Measurements from ENCODE around the gene RAB11FIP3. TPM values are rescaled to one million over a fixed set of nuclear protein-coding genes. Genes with fewer than 3 reads are reported as not detected.
A peak's percentile ranks its signal among the peaks of the same experiment; 100 is the strongest.

RAB11FIP3 gene
- total and polyA plus RNA-seq, 2 of the 13 experiments (the other 11 are each of a cell fraction or from before 2014, with no cell fraction given) = 34.3 to 57.6 TPM

DNA sequence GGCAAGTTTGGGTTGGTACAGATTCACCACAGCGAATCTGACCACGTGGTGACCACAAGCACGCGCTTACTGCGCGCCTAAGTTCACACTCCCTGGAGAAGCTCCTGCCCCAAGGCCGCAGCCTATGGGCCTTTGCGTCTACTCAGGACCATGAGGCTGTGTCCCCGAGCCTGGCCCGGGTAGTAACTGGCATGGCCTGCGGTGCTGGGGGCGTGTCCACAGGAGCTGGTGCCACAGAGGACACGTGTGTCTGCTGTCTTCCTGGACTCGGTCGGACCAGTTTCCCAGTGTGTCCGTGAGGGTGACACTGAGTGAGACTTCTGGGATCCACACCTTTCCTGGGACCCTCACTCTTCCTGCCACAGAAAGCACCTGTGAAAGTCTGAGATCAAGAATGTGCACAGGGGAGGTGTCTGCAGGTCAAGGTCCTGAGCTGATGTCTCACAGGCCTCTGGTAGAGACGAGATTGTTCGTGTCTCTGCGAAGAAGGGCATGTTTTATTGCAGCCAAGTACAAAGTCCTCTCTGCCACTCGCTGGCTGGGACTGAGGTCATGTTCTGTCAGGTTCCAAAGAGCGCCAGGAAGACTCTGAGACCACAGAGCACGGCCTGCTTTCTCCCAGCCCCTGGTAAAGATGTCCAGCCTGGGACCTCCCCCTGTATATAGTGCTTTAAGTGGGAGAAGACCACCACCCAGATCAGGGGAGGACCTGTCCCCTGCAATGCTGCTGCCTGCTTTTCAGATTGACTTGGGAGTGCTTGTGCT is 76.9 kb downstream of the RAB11FIP3 start (continued):
- TF ChIP-seq, protein P1, sequence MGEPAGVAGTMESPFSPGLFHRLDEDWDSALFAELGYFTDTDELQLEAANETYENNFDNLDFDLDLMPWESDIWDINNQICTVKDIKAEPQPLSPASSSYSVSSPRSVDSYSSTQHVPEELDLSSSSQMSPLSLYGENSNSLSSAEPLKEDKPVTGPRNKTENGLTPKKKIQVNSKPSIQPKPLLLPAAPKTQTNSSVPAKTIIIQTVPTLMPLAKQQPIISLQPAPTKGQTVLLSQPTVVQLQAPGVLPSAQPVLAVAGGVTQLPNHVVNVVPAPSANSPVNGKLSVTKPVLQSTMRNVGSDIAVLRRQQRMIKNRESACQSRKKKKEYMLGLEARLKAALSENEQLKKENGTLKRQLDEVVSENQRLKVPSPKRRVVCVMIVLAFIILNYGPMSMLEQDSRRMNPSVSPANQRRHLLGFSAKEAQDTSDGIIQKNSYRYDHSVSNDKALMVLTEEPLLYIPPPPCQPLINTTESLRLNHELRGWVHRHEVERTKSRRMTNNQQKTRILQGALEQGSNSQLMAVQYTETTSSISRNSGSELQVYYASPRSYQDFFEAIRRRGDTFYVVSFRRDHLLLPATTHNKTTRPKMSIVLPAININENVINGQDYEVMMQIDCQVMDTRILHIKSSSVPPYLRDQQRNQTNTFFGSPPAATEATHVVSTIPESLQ (CRISPR knock-in tag; conservative IDR thresholded peaks at IDR 0.05) = no peak
- TF ChIP-seq PAX8 (CRISPR knock-in tag; IDR thresholded peaks at IDR 0.05; ENCODE audit: borderline replicate concordance) (no peak), ZNF333 (CRISPR knock-in tag; IDR thresholded peaks at IDR 0.05; ENCODE audit: borderline replicate concordance) (0 out of 2 replicates have a peak, but pooled peaks have one; percentile 49), MAFF (IDR thresholded peaks at IDR 0.05; ENCODE audit: low read depth, low read length) (no peak), BRD4 (CRISPR knock-in tag; IDR thresholded peaks at IDR 0.05) (no peak), RFX1 (IDR thresholded peaks at IDR 0.05) (no peak), NFYC (CRISPR knock-in tag; IDR thresholded peaks at IDR 0.05) (no peak), ZNF589 (CRISPR knock-in tag; conservative IDR thresholded peaks at IDR 0.05) (0 out of 2 replicates have a peak, but pooled peaks have one; percentile 28), ZMAT3 (CRISPR knock-in tag; conservative IDR thresholded peaks at IDR 0.05) (peak; percentile 26; the same call in 1 of the 2 replicates), PHB2 (IDR thresholded peaks at IDR 0.05; ENCODE audit: partially characterized antibody) (no peak), NFYB (CRISPR knock-in tag; IDR thresholded peaks at IDR 0.05) (no peak), HOXA5 (CRISPR knock-in tag; IDR thresholded peaks at IDR 0.05) (no peak), CBX1 (IDR thresholded peaks at IDR 0.05; ENCODE audit: low read depth) (no peak), GATA4 (IDR thresholded peaks at IDR 0.05; ENCODE audit: borderline replicate concordance, low read depth) (no peak), TCF7L2 (IDR thresholded peaks at IDR 0.05; ENCODE audit: low read depth, low read length) (no peak), ZNF180 (CRISPR knock-in tag; IDR thresholded peaks at IDR 0.05; ENCODE audit: borderline replicate concordance, low read depth) (no peak), NFE2L2 (IDR thresholded peaks at IDR 0.05; ENCODE audit: low read length) (no peak), GTF3A (CRISPR knock-in tag; conservative IDR thresholded peaks at IDR 0.05) (no peak), TMF1 (CRISPR knock-in tag; IDR thresholded peaks at IDR 0.05; ENCODE audit: low read depth) (no peak), ZNF343 (CRISPR knock-in tag; IDR thresholded peaks at IDR 0.05) (no peak), NFRKB (IDR thresholded peaks at IDR 0.05) (no peak)
- TF ChIP-seq, protein P2, sequence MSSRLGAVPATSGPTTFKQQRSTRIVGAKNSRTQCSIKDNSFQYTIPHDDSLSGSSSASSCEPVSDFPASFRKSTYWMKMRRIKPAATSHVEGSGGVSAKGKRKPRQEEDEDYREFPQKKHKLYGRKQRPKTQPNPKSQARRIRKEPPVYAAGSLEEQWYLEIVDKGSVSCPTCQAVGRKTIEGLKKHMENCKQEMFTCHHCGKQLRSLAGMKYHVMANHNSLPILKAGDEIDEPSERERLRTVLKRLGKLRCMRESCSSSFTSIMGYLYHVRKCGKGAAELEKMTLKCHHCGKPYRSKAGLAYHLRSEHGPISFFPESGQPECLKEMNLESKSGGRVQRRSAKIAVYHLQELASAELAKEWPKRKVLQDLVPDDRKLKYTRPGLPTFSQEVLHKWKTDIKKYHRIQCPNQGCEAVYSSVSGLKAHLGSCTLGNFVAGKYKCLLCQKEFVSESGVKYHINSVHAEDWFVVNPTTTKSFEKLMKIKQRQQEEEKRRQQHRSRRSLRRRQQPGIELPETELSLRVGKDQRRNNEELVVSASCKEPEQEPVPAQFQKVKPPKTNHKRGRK (CRISPR knock-in tag; IDR thresholded peaks at IDR 0.05) = no peak
- TF ChIP-seq, protein P3, sequence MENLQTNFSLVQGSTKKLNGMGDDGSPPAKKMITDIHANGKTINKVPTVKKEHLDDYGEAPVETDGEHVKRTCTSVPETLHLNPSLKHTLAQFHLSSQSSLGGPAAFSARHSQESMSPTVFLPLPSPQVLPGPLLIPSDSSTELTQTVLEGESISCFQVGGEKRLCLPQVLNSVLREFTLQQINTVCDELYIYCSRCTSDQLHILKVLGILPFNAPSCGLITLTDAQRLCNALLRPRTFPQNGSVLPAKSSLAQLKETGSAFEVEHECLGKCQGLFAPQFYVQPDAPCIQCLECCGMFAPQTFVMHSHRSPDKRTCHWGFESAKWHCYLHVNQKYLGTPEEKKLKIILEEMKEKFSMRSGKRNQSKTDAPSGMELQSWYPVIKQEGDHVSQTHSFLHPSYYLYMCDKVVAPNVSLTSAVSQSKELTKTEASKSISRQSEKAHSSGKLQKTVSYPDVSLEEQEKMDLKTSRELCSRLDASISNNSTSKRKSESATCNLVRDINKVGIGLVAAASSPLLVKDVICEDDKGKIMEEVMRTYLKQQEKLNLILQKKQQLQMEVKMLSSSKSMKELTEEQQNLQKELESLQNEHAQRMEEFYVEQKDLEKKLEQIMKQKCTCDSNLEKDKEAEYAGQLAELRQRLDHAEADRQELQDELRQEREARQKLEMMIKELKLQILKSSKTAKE (CRISPR knock-in tag; IDR thresholded peaks at IDR 0.05; ENCODE audit: borderline replicate concordance) = peak; percentile 76
- TF ChIP-seq, protein P4, sequence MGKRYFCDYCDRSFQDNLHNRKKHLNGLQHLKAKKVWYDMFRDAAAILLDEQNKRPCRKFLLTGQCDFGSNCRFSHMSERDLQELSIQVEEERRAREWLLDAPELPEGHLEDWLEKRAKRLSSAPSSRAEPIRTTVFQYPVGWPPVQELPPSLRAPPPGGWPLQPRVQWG (CRISPR knock-in tag; IDR thresholded peaks at IDR 0.05; ENCODE audit: borderline replicate concordance, low read depth) = 0 out of 2 replicates have a peak, but pooled peaks have one; percentile 73
